HCT116 (cell line): ENCODE data around the gene JPH3.

Source experiments
- CBX3 ChIP-seq: IDR thresholded peaks from 2 replicates; pipeline ENCODE4 v1.6.1; 2012; ENCODE audit warnings: low read depth
- CTCF ChIP-seq, 3 experiments: fragments of 200-600 bp in 1 of 3; sonication (generic) in 1 of 3; IDR thresholded peaks in 2 of 3; conservative IDR thresholded peaks in 1 of 3; 2 replicates each; pipeline ENCODE4 v1.5.1; 2012 to 2017; ENCODE audit warnings: low read depth in 2 of 3, low read length in 2 of 3, antibody characterized with exemption in 1 of 3, borderline replicate concordance in 1 of 3, control low read depth in 1 of 3, mild to moderate bottlenecking in 1 of 3, mixed read lengths in 1 of 3, mixed run types in 1 of 3, moderate library complexity in 1 of 3; ENCODE audit not compliant: insufficient read depth in 1 of 3
- EZH2 ChIP-seq: fragments of 200-600 bp; sonication (generic); IDR thresholded peaks from 2 replicates; pipeline ENCODE4 v1.6.1; 2017; ENCODE audit warnings: antibody characterized with exemption, mixed run types
- MAX ChIP-seq: IDR thresholded peaks from 2 replicates; pipeline ENCODE4 v1.6.1; 2012
- POLR2A ChIP-seq: IDR thresholded peaks from 2 replicates; pipeline ENCODE4 v1.7.0; 2011; ENCODE audit warnings: borderline replicate concordance; ENCODE audit not compliant: insufficient read depth, insufficient read length; ENCODE audit errors: extremely low read depth
- POLR2AphosphoS5 ChIP-seq: IDR thresholded peaks from 2 replicates; pipeline ENCODE4 v1.6.1; 2011; ENCODE audit warnings: mild to moderate bottlenecking, low read depth, low read length, moderate library complexity
- TF ChIP-seq, protein P1 (sequence below): IDR thresholded peaks from 2 replicates; pipeline ENCODE4 v1.6.1; 2012

DNA sequence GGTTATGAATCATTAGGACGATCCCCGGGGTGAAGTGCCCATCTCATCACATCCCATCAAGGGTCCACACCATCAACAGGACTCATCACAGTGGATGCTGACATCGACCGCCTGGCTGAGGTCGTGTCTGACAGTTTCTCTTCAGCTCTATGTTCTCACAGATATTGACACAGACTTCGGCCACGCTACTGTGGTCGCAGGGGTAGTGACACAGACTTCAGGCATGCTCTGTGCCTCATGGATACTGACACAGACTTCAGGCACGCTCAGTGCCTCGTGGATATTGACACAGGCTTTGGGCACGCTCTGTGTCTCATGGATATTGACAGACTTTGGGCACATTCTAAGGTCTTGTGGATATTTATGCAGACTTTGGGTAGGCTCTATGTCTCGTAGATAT, 113.3 kb downstream of the JPH3 start:
- TF ChIP-seq MAX (no peak), EZH2 (no peak), CBX3 (no peak), POLR2AphosphoS5 (no peak), CTCF (IDR thresholded peaks at IDR 0.05 in 2 of 3, conservative IDR thresholded peaks at IDR 0.05 in 1 of 3; ENCODE audit: borderline replicate concordance in 1 of 3, insufficient read depth in 1 of 3, low read depth in 2 of 3, low read length in 2 of 3) (no peak), POLR2A (no peak)
- TF ChIP-seq, protein P1, sequence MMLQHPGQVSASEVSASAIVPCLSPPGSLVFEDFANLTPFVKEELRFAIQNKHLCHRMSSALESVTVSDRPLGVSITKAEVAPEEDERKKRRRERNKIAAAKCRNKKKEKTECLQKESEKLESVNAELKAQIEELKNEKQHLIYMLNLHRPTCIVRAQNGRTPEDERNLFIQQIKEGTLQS = no peak
